Hepatocyte (in vitro differentiated cells): ENCODE results near the gene MTHFD1L.

Experiments used
- EZH2 ChIP-seq: fragments of 200-600 bp; sonication (generic); IDR thresholded peaks from 2 replicates; pipeline ENCODE4 v1.6.1; 2016; ENCODE audit warnings: antibody characterized with exemption, mild to moderate bottlenecking, borderline replicate concordance
- TF ChIP-seq, protein P1 (sequence below): fragments of 200-600 bp; sonication (generic); IDR thresholded peaks from 2 replicates; pipeline ENCODE4 v1.5.1; 2016; ENCODE audit warnings: antibody characterized with exemption, mild to moderate bottlenecking; ENCODE audit not compliant: poor library complexity

GRCh38 chr6:151075005-151075404 is 209.5 kb downstream of the MTHFD1L start:
- TF ChIP-seq, protein P1, sequence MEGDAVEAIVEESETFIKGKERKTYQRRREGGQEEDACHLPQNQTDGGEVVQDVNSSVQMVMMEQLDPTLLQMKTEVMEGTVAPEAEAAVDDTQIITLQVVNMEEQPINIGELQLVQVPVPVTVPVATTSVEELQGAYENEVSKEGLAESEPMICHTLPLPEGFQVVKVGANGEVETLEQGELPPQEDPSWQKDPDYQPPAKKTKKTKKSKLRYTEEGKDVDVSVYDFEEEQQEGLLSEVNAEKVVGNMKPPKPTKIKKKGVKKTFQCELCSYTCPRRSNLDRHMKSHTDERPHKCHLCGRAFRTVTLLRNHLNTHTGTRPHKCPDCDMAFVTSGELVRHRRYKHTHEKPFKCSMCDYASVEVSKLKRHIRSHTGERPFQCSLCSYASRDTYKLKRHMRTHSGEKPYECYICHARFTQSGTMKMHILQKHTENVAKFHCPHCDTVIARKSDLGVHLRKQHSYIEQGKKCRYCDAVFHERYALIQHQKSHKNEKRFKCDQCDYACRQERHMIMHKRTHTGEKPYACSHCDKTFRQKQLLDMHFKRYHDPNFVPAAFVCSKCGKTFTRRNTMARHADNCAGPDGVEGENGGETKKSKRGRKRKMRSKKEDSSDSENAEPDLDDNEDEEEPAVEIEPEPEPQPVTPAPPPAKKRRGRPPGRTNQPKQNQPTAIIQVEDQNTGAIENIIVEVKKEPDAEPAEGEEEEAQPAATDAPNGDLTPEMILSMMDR = no peak
- TF ChIP-seq EZH2 = no peak
